ENCODE data around the gene CDHR3.

DNA sequence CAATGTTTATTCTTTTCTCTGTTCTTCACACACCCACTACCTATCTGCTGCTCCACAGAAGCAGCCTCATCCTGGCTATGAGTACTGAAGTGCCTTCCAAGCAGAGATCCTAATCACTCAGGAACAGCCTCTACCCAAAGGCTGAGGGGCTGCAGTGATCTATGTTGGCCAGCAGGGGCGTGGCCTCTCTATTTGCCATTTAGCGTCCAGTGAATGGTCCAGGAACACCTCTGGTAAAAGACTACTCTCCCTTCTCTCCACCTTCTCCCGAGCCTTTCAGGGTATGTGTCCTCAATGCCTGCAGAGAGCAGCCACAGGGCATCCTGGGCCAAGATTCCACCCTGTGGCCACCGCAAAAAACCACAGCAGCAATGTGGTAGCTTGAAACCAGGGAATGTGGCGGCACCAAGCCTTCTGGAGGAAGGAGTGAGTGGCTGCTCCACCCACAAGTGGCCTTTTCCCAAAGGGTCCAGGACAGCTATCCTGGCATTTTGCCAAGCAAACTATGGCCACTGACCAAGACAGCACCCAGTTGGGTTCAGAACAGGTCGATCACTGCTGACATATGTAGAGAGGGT, 78.2 kb downstream of the CDHR3 start:
- TF ChIP-seq GATA3 (IDR thresholded peaks at IDR 0.05; ENCODE audit: low read depth, low read length), result peak; percentile 62; the same call in 1 of the 2 replicates
- TF ChIP-seq GATA2 (IDR thresholded peaks at IDR 0.05; ENCODE audit: low read depth, low read length), result peak; percentile 94
